Measurements from ENCODE around the gene APMAP. TPM values are rescaled to one million over a fixed set of nuclear protein-coding genes. Genes with fewer than 3 reads are reported as not detected.

The APMAP gene
- polyA plus RNA-seq, 1 of the 3 experiments (the other 2 are of a cell fraction) = 107 TPM

DNA sequence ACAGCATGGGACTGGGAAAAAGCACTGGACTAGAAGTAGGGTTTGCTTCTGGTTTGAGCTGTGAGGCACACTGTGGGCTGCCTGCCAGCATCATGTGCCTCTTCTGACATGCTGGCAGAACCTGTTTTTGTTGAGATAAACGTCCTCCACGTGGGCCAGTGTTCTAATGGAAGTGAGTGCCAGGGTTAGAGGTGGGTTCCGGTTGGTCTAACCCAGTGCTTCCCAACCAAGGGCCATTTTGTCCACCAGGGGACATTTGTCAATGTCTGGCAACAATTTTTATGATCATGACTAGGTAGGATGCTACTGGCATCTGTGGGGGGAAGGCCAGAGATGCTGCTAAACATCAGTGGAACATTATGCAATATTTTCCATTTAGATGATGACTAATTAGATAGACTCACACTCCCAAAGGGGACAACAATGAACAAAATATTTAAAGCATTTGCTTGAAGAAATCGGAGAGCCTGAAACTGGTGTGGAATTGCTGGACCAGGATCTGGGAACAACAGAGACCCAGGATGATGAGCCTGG is 7.8 kb upstream of the APMAP start:
- H3K9me3 ChIP-seq = no peaks in the 10 kb centered on the region
- TF ChIP-seq MEF2A (IDR thresholded peaks at IDR 0.05; ENCODE audit: borderline replicate concordance, low read depth) (0 out of 2 replicates have a peak, but pooled peaks have one; percentile 24), JUND (IDR thresholded peaks at IDR 0.05) (peak; percentile 49), FOSL2 (IDR thresholded peaks at IDR 0.05; ENCODE audit: borderline replicate concordance, low read depth) (peak; percentile 55; the same call in 1 of the 2 replicates), SMC3 (IDR thresholded peaks at IDR 0.05; ENCODE audit: low read depth, low read length) (no peak), TEAD4 (IDR thresholded peaks at IDR 0.05; ENCODE audit: borderline replicate concordance, insufficient read depth) (0 out of 2 replicates have a peak, but pooled peaks have one; percentile 34), EZH2phosphoT487 (IDR thresholded peaks at IDR 0.05; ENCODE audit: borderline replicate concordance, low read depth) (no peak), POLR2AphosphoS5 (IDR thresholded peaks at IDR 0.05; ENCODE audit: low read depth, low read length) (no peak), MXI1 (IDR thresholded peaks at IDR 0.05; ENCODE audit: low read depth, low read length) (0 out of 2 replicates have a peak, but pooled peaks have one; percentile 24), EP300 (IDR thresholded peaks at IDR 0.05; ENCODE audit: borderline replicate concordance in 1 of 2, low read depth in 1 of 2, low read length in 1 of 2) (peak in 1 of 2 experiments; percentile 59; a peak in 2 of 4 replicates), TCF12 (IDR thresholded peaks at IDR 0.05) (peak; percentile 58), FOXM1 (IDR thresholded peaks at IDR 0.05; ENCODE audit: low read depth) (no peak), RXRA (IDR thresholded peaks at IDR 0.05; ENCODE audit: borderline replicate concordance, low read depth) (no peak)
- TF ChIP-seq, protein P1, sequence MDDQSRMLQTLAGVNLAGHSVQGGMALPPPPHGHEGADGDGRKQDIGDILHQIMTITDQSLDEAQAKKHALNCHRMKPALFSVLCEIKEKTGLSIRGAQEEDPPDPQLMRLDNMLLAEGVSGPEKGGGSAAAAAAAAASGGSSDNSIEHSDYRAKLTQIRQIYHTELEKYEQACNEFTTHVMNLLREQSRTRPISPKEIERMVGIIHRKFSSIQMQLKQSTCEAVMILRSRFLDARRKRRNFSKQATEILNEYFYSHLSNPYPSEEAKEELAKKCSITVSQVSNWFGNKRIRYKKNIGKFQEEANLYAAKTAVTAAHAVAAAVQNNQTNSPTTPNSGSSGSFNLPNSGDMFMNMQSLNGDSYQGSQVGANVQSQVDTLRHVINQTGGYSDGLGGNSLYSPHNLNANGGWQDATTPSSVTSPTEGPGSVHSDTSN (IDR thresholded peaks at IDR 0.05) = peak; percentile 71
- TF ChIP-seq, protein P2, sequence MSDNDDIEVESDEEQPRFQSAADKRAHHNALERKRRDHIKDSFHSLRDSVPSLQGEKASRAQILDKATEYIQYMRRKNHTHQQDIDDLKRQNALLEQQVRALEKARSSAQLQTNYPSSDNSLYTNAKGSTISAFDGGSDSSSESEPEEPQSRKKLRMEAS (IDR thresholded peaks at IDR 0.05; ENCODE audit: low read depth) = peak; percentile 61; the same call in 1 of the 2 replicates
- TF ChIP-seq, protein P3, sequence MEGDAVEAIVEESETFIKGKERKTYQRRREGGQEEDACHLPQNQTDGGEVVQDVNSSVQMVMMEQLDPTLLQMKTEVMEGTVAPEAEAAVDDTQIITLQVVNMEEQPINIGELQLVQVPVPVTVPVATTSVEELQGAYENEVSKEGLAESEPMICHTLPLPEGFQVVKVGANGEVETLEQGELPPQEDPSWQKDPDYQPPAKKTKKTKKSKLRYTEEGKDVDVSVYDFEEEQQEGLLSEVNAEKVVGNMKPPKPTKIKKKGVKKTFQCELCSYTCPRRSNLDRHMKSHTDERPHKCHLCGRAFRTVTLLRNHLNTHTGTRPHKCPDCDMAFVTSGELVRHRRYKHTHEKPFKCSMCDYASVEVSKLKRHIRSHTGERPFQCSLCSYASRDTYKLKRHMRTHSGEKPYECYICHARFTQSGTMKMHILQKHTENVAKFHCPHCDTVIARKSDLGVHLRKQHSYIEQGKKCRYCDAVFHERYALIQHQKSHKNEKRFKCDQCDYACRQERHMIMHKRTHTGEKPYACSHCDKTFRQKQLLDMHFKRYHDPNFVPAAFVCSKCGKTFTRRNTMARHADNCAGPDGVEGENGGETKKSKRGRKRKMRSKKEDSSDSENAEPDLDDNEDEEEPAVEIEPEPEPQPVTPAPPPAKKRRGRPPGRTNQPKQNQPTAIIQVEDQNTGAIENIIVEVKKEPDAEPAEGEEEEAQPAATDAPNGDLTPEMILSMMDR (IDR thresholded peaks at IDR 0.05) = 0 out of 2 replicates have a peak, but pooled peaks have one; percentile 22
- H4K20me1 ChIP-seq (ENCODE audit: insufficient read depth) = no peaks in the 10 kb centered on the region
- H3K27ac ChIP-seq (ENCODE audit: low read depth in 2 of 2, low read length in 1 of 2) = no peak overlapping the region
- no peaks in the 10 kb centered on the region for H3K9me2 ChIP-seq
- no peaks in the 10 kb centered on the region for H3K36me3 ChIP-seq (replicated peaks in 1 of 2; ENCODE audit: control insufficient read depth in 1 of 2, insufficient read depth in 2 of 2, low read length in 1 of 2)
- CTCF ChIA-PET = interaction anchor here (0.6 kb wide), 1 partner anchor 65 kb away, joined by 3 read pairs; no protein-coding TSS in a partner anchor
- no peaks in the 10 kb centered on the region for H3F3A ChIP-seq (replicated peaks; ENCODE audit: insufficient read depth)
- H2AFZ ChIP-seq (ENCODE audit: low read depth) = no peak overlapping the region
- H3K4me3 ChIP-seq (ENCODE audit: low read depth in 2 of 2, low read length in 1 of 2) = no peak overlapping the region
- no peak overlapping the region for H3K9ac ChIP-seq
- H3K4me2 ChIP-seq = peak overlapping the region; percentile 30; the same call in 1 of the 2 replicates
- no peaks in the 10 kb centered on the region for H3K79me2 ChIP-seq (ENCODE audit: insufficient read depth)
- peaks cover under 1 to 6% of the 10 kb centered on the region in 2 experiments; a peak in 3 of 4 replicates for H3K4me1 ChIP-seq (ENCODE audit: control insufficient read depth in 1 of 2, insufficient read depth in 2 of 2, low read depth in 1 of 2, low read length in 1 of 2)
- WGBS (ENCODE audit: low lambda C conversion rate) = 5% methylated on average over 4 of the region's 4 CpGs
- no peak for DNase-seq
- POLR2A ChIA-PET = no interaction called here
- no peaks in the 10 kb centered on the region; the same call in 1 of the 2 replicates for H3K27me3 ChIP-seq (ENCODE audit: insufficient read depth)
